Lung (tissue), 12 donors: ENCODE data around the gene SPSB2. TPM values are rescaled to one million over a fixed set of nuclear protein-coding genes. Genes with fewer than 3 reads are reported as not detected.

ENCODE experiments used
- ATAC-seq: fragments of 200-7000 bp; cut with Tn5 transposase; one replicate; pipeline ENCODE4 v1.9.1; 2020; ENCODE audit warnings: moderate number of reproducible peaks; ENCODE audit not compliant: insufficient read depth, low FRiP score
- DNase-seq, 3 donors: peaks; one replicate each; pipeline ENCODE4 v3.0.0-alpha.2; 2013 to 2017
- H3K27ac ChIP-seq, 2 donors: one replicate each; pipeline ENCODE4 v1.5.1; 2013; ENCODE audit warnings: mild to moderate bottlenecking in 2 of 2, moderate library complexity in 2 of 2, control low read depth in 1 of 2, inconsistent platforms in 1 of 2, low read depth in 1 of 2, low read length in 1 of 2
- H3K27me3 ChIP-seq, 3 donors: one replicate each; pipeline ENCODE4 v1.5.1; 2013; ENCODE audit warnings: low read length in 2 of 3; ENCODE audit not compliant: control insufficient read depth in 3 of 3, insufficient read depth in 3 of 3
- H3K36me3 ChIP-seq, 4 donors: one replicate each; pipeline ENCODE4 v1.5.1; 2013; ENCODE audit warnings: low read length in 4 of 4, mild to moderate bottlenecking in 1 of 4, moderate library complexity in 1 of 4; ENCODE audit not compliant: control insufficient read depth in 4 of 4, insufficient read depth in 4 of 4
- H3K4me1 ChIP-seq, 5 donors: one replicate each; pipeline ENCODE4 v1.5.1; 2013; ENCODE audit warnings: low read length in 5 of 5, mild to moderate bottlenecking in 2 of 5, moderate library complexity in 1 of 5; ENCODE audit not compliant: control insufficient read depth in 5 of 5, insufficient read depth in 5 of 5
- H3K4me3 ChIP-seq: one replicate; pipeline ENCODE4 v1.5.1; 2013; ENCODE audit warnings: mild to moderate bottlenecking, control low read depth, moderate library complexity
- H3K9ac ChIP-seq, 2 donors: one replicate each; pipeline ENCODE4 v1.5.1; 2013; ENCODE audit warnings: low read length in 2 of 2, control low read depth in 1 of 2; ENCODE audit not compliant: insufficient read depth in 1 of 2
- H3K9me3 ChIP-seq, 4 donors: one replicate each; pipeline ENCODE4 v1.5.1; 2013; ENCODE audit warnings: low read length in 3 of 4, mild to moderate bottlenecking in 1 of 4, moderate library complexity in 1 of 4; ENCODE audit not compliant: control insufficient read depth in 4 of 4, insufficient read depth in 3 of 4
- CTCF ChIP-seq: IDR thresholded peaks from 2 replicates; pipeline ENCODE4 v1.5.1; 2012; ENCODE audit warnings: mild to moderate bottlenecking; ENCODE audit errors: control extremely low read depth, extremely low read depth
- WGBS, 2 donors: extraction: QIAGEN DNeasy Blood & Tissue Kit; methylation state at CpG; one replicate each; pipeline ENCODE4 v1.1.7; 2013; 5-methylcytosine and 5-hydroxymethylcytosine counted together
- polyA plus RNA-seq, 2 donors: library from polyadenylated mRNA; stranded (reverse); fragments of 200-250 nt; gene quantifications; one replicate each; pipeline ENCODE4 v1.2.1, GENCODE V29; 2013
- total RNA-seq, 2 donors: library from RNA; depleted of rRNA in 1 of 2; stranded (reverse); fragments of >200 nt in 1 of 2; gene quantifications; one replicate each; pipeline ENCODE4 v1.2.1, GENCODE V29; 2014 to 2021
- donor health status: control.
- donor health status: control.
- donor health status: Bipolar disorder and iron deficiency.
- donor health status: healthy.
- donor health status: DM: yes; HTN: yes; CAD: no.

SPSB2 gene
- total and polyA plus RNA-seq, 4 donors, result 21.0 to 39.8 (median 31.4) TPM

GRCh38 chr12:6827982-6828780 lies 44.9 kb downstream of the SPSB2 start, which contains the start of gene P3H3:
P3H3 (plus strand) TSS chr12:6828407; CDS start chr12:6828441, 34 bp downstream.
- Histone ChIP-seq H3K4me3 (peak within 1 kb of the TSS; percentile 60), H3K9me3 (no peaks in the 10 kb centered on the region), H3K9ac (peak within 1 kb of the TSS; percentile 49 to 55), H3K27me3 (peaks cover 0 to 5% (median 0%) of the 10 kb centered on the region in 3 donors), H3K4me1 (peaks cover 0 to 29% (median 5%) of the 10 kb centered on the region in 5 donors), H3K36me3 (peaks cover 0 to 6% (median 3%) of the 10 kb centered on the region in 4 donors), H3K27ac (peak within 1 kb of the TSS; percentile 62 to 77)
- DNase-seq (peak; percentile 70 to 82 (median 75)), ATAC-seq (no peak)
- TF ChIP-seq CTCF, result no peak
- WGBS, 2 donors, result 1 to 2% methylated on average over 34 to 60 of the region's 60 CpGs

- no peak overlapping the region for H3K27ac ChIP-seq
- H3K4me3 ChIP-seq, result no peak overlapping the region
- peaks cover 0 to 29% (median 5%) of the 10 kb centered on the region in 5 donors for H3K4me1 ChIP-seq
- no peaks in the 10 kb centered on the region for H3K9me3 ChIP-seq
- peak; percentile 82 to 88 (median 85) for DNase-seq
- WGBS, 2 donors, result 12 to 15% methylated on average over 8 of the region's 8 CpGs
- H3K9ac ChIP-seq, result peak overlapping the region in 1 of 2 donors; percentile 16
- peaks cover 0 to 6% (median 0%) of the 10 kb centered on the region in 3 donors for H3K27me3 ChIP-seq
- TF ChIP-seq CTCF, result no peak
- peaks cover 0 to 6% (median 3%) of the 10 kb centered on the region in 4 donors for H3K36me3 ChIP-seq
- ATAC-seq, result no peak
Observed at GRCh38 chr12:6827437-6827911, 45.6 kb downstream of the SPSB2 start.

GRCh38 chr12:6826734-6827436 lies 46.2 kb downstream of the SPSB2 start:
- Histone ChIP-seq H3K27me3 (peaks cover 0 to 11% (median 3%) of the 10 kb centered on the region in 3 donors), H3K4me1 (peaks cover 0 to 35% (median 5%) of the 10 kb centered on the region in 5 donors), H3K9me3 (no peaks in the 10 kb centered on the region), H3K36me3 (peaks cover 0 to 6% (median 3%) of the 10 kb centered on the region in 4 donors), H3K27ac (no peak overlapping the region), H3K4me3 (no peak overlapping the region), H3K9ac (peak overlapping the region in 1 of 2 donors; percentile 16)
- no peak for ATAC-seq
- 85 to 87% methylated on average over 22 of the region's 22 CpGs for WGBS, 2 donors
- TF ChIP-seq CTCF, result no peak
- no peak for DNase-seq
